GM06990 (cell line): ENCODE results near the gene GEMIN7.

Source experiments
- DNase-seq: peaks from one replicate; pipeline ENCODE4 v3.0.0-alpha.2; 2011; ENCODE audit not compliant: insufficient read length; ENCODE audit errors: extremely low read depth
- H3K27me3 ChIP-seq: replicated peaks from 2 replicates; pipeline ENCODE4 v1.6.0; 2011; ENCODE audit warnings: low read length; ENCODE audit not compliant: control insufficient read depth, insufficient read depth
- H3K36me3 ChIP-seq: 2 replicates; pipeline ENCODE4 v1.5.1; 2011; ENCODE audit warnings: low read length; ENCODE audit not compliant: control insufficient read depth, insufficient read depth
- H3K4me3 ChIP-seq: replicated peaks from 2 replicates; pipeline ENCODE4 v1.5.1; 2011; ENCODE audit warnings: low read depth, mild to moderate bottlenecking, control low read depth, low read length
- TF ChIP-seq, protein P1 (sequence below): IDR thresholded peaks from 2 replicates; pipeline ENCODE4 v1.5.1; 2011; ENCODE audit warnings: low read length, control low read depth, mild to moderate bottlenecking, inconsistent platforms; ENCODE audit not compliant: insufficient read depth, poor library complexity, severe bottlenecking

Gene GEMIN7, protein sequence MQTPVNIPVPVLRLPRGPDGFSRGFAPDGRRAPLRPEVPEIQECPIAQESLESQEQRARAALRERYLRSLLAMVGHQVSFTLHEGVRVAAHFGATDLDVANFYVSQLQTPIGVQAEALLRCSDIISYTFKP

DNA sequence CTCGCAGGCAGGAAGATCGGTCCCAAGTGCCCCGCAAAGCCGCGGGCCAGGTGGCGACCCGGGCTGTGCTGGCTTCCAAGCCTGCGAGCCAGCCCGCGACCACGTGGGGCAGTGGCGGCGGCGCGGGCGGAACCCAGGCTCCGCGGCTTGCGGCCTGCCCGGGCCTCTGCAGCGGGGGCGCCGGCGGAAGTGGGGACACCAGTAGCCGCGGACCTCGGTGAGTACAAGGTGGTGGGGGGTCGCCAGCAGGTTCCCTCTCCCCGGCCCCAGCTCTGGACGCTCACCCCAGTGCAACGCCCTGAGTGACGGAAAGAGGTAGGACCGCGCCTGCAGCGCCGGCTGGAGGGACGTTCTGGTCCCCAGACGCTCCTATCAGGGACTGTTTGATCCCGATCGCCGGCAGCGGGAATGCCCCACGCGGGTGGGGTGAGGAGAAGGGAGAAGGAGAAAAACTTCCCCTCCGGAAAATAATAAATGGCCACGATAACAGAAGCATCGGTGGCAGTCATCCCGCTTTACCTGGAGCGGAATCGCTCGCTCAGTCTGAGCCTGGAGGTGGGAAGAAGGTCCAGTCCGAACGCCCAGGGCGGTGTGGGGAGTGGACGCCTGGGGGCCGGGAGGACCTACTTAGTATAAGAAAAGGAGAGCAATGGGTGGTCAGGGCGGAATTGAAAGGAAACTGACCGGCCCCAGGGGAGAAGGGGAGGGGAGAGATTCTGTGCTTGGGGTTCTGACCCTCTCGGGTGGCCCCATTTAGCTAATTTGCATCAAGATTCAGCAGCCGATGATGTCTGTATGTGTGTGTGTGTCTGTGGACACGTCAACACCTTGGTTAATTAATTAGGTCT lies at the start of gene GEMIN7:
TSS of gene GEMIN7 (plus strand) at position 198 of the 848 bp plus-strand sequence. CDS start 10,855 bp downstream, outside the sequence.
- Histone ChIP-seq H3K36me3 (peaks cover 3% of the 10 kb centered on the region), H3K4me3 (peak within 1 kb of the TSS; percentile 91), H3K27me3 (no peaks in the 10 kb centered on the region)
- DNase-seq: peak; percentile 90
- TF ChIP-seq, protein P1, sequence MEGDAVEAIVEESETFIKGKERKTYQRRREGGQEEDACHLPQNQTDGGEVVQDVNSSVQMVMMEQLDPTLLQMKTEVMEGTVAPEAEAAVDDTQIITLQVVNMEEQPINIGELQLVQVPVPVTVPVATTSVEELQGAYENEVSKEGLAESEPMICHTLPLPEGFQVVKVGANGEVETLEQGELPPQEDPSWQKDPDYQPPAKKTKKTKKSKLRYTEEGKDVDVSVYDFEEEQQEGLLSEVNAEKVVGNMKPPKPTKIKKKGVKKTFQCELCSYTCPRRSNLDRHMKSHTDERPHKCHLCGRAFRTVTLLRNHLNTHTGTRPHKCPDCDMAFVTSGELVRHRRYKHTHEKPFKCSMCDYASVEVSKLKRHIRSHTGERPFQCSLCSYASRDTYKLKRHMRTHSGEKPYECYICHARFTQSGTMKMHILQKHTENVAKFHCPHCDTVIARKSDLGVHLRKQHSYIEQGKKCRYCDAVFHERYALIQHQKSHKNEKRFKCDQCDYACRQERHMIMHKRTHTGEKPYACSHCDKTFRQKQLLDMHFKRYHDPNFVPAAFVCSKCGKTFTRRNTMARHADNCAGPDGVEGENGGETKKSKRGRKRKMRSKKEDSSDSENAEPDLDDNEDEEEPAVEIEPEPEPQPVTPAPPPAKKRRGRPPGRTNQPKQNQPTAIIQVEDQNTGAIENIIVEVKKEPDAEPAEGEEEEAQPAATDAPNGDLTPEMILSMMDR: no peak

DNA sequence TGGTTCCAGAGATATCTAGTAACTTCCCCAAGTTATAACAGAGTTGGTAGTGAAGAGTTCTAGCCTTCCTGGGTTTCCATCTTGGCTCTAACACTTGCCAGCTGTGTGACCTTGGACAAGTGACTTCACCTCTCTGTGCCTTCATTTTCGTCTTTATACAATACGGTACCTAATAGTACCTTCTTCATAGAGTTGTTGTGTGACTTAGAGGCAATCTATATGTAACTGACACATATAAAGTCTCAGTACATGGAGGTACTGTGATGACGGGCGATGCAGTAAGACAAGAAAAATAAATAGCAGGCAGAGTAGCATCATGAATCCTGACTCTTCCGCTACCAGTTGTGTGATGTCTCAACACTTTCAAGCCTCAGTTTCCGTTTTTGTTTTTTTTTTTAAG lies 48.2 kb upstream of the GEMIN7 start:
- H3K36me3 ChIP-seq: peaks cover 26% of the 10 kb centered on the region
- no peaks in the 10 kb centered on the region for H3K27me3 ChIP-seq
- no peak overlapping the region for H3K4me3 ChIP-seq
- TF ChIP-seq, protein P1: no peak
- DNase-seq: no peak

DNA sequence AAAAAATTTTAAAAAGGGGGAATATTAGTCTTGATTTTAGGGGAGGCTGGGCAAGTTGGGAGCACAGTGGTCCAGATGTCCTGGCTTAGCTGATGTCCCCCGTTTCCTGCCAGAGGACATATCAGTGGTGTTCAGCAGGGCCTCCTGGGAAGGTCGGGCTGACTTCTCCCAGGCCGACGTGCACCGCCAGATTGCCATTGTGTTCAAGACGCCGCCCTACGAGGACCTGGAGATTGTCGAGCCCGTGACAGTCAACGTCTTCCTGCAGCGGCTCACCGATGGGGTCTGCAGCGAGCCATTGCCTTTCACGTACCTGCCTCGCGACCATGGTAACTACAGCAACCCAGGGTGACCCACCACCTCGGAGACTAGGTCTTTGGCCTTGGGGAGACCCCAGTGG lies 46.6 kb upstream of the GEMIN7 start:
- Histone ChIP-seq H3K4me3 (no peak overlapping the region), H3K36me3 (peaks cover 29% of the 10 kb centered on the region), H3K27me3 (no peaks in the 10 kb centered on the region)
- TF ChIP-seq, protein P1: no peak
- no peak for DNase-seq

DNA sequence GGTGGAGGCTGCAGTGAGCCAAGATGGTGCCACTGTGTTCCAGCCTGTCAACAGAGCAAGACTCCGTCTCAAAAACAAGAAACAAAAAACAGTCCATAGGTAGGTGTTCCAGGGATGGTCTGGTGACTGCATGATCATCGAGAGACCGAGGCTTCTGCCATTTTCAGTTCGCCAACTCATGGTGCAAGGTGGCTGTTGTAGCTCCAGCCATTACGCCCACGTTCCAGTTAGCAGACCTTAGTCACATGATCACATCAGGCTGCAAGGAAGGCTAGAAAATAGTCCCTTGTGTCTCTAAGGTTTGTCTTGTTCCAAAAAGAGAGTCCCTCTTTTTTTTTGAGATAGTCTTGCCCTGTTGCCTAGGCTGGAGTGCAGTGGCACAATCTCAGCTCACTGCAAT lies 43.3 kb upstream of the GEMIN7 start:
- TF ChIP-seq, protein P1: no peak

DNA sequence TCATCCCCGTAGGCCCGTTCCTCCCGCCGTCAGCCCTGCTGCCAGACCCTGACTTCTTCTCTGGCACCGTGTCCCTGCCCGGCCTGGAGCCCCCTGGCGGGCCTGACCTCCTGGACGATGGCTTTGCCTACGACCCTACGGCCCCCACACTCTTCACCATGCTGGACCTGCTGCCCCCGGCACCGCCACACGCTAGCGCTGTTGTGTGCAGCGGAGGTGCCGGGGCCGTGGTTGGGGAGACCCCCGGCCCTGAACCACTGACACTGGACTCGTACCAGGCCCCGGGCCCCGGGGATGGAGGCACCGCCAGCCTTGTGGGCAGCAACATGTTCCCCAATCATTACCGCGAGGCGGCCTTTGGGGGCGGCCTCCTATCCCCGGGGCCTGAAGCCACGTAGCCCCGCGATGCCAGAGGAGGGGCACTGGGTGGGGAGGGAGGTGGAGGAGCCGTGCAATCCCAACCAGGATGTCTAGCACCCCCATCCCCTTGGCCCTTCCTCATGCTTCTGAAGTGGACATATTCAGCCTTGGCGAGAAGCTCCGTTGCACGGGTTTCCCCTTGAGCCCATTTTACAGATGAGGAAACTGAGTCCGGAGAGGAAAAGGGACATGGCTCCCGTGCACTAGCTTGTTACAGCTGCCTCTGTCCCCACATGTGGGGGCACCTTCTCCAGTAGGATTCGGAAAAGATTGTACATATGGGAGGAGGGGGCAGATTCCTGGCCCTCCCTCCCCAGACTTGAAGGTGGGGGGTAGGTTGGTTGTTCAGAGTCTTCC lies 41.5 kb upstream of the GEMIN7 start:
- no peaks in the 10 kb centered on the region for H3K27me3 ChIP-seq
- H3K36me3 ChIP-seq: peaks cover 26% of the 10 kb centered on the region
- no peak for DNase-seq
- TF ChIP-seq, protein P1: no peak
- no peak overlapping the region for H3K4me3 ChIP-seq

More for the DNA sequence above, 43.3 kb upstream of the GEMIN7 start:
- DNase-seq: no peak
- Histone ChIP-seq H3K27me3 (no peaks in the 10 kb centered on the region), H3K4me3 (no peak overlapping the region), H3K36me3 (peaks cover 21% of the 10 kb centered on the region)
